Hepatocyte (in vitro differentiated cells): ENCODE results near the gene TAL1.

Source experiments
- EZH2 ChIP-seq: fragments of 200-600 bp; sonication (generic); IDR thresholded peaks from 2 replicates; pipeline ENCODE4 v1.6.1; 2016; ENCODE audit warnings: antibody characterized with exemption, mild to moderate bottlenecking, borderline replicate concordance
- TF ChIP-seq, protein P1 (sequence below): fragments of 200-600 bp; sonication (generic); IDR thresholded peaks from 2 replicates; pipeline ENCODE4 v1.5.1; 2016; ENCODE audit warnings: antibody characterized with exemption, mild to moderate bottlenecking; ENCODE audit not compliant: poor library complexity

DNA sequence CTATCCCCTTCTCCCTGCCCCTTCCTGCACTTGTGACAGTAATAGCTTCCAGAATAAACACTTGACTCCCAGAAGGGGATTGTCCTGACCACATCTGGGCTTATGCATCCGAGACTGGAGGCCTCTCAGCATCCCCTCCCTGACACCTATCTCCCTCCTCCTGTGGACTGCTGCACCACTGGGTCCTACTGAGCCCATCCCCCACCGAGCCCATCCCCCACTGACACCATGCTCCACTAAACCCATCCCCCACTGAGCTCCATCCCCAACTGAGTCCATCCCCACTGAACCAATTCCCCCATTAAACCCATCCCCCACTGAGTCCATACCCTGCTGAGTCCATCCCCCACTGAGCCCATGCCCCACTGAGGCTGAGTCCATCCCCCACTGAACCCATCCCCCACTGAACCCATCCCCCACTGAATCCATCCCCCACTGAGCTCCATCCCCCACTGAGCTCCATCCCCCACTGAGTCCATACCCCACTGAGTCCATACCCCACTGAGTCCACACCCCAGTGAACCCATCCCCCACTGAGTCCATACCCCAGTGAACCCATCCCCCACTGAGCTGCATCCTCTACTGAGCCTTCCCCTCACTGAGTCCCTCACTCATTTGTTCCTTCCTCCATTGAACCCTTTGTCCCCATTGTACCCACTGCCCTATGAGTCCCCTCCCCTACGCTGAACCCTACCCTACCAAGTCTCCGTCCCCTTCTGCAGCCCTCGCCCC, 47.8 kb downstream of the TAL1 start:
- TF ChIP-seq EZH2 = no peak
- TF ChIP-seq, protein P1, sequence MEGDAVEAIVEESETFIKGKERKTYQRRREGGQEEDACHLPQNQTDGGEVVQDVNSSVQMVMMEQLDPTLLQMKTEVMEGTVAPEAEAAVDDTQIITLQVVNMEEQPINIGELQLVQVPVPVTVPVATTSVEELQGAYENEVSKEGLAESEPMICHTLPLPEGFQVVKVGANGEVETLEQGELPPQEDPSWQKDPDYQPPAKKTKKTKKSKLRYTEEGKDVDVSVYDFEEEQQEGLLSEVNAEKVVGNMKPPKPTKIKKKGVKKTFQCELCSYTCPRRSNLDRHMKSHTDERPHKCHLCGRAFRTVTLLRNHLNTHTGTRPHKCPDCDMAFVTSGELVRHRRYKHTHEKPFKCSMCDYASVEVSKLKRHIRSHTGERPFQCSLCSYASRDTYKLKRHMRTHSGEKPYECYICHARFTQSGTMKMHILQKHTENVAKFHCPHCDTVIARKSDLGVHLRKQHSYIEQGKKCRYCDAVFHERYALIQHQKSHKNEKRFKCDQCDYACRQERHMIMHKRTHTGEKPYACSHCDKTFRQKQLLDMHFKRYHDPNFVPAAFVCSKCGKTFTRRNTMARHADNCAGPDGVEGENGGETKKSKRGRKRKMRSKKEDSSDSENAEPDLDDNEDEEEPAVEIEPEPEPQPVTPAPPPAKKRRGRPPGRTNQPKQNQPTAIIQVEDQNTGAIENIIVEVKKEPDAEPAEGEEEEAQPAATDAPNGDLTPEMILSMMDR = no peak
